GM18519 (cell line): ENCODE data around the gene MGAT4A.
"Not testable (repeated sequence)": the region's sequence is repeated elsewhere in the genome, so short reads cannot be mapped to it uniquely, and the experiment has no call there.

Experiments used
- ATAC-seq: cut with Tn5 transposase; IDR thresholded peaks from one replicate; pipeline ENCODE4 v1.9.1; 2021; ENCODE audit warnings: mild to moderate bottlenecking, moderate library complexity; ENCODE audit not compliant: unreplicated experiment, low FRiP score

MGAT4A gene

DNA sequence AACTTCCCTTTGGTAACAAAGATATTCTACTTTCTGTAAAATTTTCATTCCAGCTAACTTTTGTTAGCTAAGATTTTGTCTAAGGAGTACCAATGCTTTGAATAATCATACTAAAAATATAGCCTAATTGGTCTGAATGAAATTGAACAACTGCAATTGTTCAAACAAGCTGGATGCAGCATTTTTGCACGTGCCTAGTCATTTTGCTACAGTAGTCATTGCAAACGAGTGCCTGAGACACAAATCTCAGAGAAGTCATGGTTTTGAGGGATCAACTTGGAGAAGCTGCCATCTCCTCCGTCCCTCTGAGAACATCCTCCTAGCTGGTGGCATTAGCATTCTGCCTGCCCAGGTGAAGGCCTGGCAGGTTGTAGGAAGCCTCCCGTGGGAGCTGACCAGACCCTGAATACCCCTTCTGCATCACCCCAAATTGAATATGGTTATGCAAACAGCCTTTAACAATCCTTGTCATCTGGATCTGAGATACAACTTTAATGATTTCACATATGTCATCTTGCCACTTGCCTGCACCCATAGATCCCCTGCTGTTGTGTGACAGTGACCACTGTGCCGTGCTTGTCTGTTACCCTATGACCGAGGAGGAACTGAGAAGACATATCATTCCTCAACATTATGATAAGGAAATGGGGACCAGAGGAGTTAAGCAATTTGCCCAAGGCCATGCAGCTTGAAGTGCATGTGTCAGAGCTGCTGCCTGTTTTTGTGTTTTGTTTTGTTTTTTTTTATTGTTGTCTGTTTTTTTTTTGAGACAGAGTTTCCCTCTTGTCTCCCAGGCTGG is 29.1 kb upstream of the MGAT4A start:
- no peak for ATAC-seq

DNA sequence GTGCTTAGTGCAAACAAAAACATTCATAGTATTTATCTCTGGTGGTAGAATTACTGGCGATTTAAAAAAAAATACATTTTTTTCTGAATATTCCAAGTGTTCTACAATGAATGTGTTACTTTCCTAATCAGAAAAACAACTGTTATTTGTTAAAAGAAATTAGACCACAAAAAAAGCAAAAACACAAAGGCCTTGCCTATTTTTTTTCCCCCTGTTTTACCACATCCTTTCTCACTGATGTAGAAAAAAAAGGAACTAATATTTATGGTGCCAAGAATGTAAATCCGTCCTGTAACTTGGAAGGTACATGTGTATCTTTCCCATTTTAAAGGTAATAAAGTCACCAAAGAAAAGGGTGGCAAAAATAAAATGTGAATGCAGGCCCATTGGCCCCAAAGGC is 28.4 kb upstream of the MGAT4A start:
- ATAC-seq, result no peak

DNA sequence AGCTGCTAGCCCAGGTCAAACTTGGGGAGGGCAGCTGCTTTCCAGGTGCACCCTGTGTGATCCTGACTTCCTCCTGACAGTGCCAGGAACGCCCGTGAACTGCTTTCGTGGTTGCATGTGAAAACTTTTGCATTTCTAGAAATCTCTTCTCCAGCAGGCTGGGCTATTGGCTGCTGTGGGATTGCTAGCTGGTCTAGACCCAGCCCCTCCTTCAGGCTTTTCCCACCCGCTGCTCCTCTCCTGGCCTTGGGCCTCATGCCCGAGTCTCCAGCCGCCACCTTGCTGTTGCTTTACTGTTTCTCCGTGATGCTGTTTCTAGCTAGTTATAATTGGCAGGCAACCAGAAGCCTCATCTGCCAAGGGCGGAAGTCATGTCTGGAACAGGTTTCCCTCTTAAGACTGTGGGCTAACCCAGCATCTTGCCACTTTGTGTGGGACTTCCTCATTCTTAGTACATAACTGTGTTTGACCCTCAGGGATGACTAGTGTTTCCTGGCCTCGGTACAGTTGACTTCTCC is 27.0 kb upstream of the MGAT4A start:
- peak; percentile 81 for ATAC-seq

DNA sequence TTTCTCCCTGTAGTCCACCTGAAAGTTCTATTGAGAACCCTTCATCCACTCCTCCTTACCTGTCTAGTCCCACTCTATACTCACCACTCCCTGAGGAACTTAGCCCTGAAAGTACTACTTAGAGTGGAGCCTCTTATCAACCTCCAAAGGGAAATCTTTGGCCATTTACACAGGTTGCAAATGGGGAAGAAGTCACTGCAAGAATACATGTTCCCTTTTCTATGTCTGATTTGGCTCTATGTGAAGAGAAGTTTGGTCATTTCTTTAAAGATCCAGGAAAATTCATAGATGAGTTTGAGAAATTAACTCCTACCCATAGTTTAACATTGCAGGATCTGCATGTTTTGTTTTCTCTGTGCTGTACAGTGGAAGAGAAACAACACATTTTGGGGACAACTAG is 22.9 kb upstream of the MGAT4A start:
- ATAC-seq, result no peak

DNA sequence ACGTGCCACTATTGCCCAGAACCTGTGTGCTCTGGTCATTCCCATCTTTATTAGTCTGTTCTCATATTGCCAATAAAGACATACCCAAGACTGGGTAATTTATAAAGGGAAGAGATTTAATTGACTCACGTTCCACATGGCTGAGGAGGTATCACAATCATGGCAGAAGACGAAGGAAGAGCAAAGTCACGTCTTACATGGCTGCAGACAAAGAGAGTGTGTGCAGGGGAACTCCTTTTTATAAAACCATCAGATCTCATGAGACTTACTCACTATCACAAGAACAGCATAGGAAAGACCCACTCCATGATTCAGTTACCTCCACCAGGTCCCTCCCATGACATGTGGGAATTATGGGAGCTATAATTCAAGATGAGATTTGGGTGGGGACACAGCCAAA is 21.8 kb upstream of the MGAT4A start:
- not testable (repeated sequence) for ATAC-seq

DNA sequence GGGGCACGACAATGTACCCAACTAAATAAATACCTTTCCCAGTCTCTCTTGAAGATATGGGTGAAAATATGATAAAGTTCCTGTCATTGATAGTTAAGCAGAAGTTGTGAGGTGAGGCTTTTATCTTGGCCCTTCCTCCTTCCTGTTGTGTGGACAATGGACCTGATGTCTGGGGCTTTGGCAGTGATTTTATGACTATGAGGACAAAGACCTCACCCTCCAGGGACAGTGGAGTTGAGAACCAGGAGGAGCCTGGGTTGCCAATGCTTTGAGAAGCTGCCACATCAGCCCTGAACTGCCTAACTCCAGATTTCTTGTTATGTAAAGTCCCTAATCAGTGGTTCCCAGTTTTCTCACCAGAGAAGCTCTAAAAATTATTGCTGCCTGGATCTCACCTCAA is 20.8 kb upstream of the MGAT4A start:
- no peak for ATAC-seq

DNA sequence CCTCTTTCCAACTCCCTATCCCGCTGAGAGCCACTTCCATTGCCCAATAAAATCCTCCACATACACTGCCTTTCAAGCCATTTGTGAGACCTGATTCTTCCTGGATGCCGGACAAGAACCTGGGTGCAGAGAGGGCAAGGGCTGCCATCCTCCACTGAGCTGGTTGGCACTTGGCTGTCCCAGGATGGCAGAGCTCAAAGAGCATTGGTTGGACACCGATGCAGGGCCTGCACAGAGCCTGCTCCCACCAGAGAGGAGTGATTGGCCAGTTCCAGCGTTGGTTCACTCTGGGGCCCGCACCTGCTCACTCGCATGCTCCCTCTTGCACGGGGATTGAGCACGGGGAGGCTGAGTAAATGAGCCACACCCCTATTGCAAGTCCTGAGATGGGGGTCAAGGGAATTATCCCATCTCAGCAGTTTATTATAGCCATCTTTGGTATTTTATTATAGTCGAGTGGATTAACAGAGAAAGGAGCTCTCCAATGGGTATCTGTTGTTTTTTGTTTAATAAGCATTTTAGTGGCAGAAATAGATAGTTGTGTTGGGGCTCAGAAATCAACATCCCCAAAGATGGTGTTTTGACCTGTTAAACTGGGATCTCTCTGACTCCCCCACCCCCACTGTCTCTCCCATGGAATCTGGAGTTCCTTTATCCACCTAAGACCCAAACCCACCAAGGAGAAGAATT is 19.8 kb upstream of the MGAT4A start:
- no peak for ATAC-seq

DNA sequence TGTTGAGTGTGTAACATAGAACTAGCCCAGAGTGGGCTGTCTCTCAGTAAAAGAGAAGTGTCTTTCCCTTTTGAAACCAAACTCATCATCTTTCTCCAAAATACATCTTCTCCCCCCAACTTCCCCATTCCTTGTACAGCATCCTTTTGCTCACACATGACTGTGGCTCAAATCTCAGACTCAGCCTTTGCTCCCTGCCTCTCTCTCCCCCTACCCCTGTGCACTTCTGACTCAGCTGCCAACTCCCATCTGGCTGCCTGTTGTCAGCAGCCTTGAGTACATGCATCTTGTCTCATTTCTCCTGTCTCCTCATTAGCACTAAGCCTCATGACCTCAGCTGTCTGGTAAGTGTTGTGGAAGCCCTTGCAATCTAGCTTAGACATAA is 18.1 kb upstream of the MGAT4A start:
- no peak for ATAC-seq

DNA sequence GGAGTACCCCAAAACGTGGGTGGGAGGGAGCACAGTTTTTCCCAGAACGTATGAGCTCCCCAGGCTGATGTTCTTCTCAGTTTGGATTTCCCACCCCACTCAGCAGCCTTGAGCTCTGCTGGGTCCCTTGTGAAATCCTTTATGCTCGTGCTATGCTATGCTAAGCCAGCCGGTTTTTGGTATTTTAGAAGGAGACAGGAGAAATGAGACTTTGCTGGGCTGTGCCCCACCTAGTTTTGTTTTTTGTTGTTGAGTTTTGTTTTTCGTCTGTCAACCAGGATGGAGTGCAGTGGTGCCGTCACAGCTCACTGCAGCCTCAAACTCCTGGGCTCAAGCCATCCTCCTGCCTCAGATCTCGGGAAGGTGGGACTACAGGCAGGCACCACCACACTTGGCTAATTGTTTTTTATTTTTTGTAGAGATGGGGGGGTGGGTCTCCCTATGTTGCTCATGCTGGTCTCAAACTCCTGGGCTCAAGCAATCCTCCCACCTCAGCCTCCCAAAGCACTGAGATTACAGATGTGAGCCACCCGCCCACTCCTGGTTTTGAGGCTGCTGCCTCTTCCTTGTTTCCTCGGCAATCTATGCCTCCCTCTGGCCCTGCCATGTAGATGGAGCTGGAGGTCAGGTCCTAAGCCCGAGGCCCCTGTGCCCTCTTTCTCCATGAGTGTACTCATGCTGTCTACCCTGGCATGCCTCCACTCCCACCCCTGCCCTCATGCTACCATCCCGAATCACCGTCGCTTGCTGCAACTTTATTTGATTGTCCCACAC is 17.5 kb upstream of the MGAT4A start:
- no peak for ATAC-seq

DNA sequence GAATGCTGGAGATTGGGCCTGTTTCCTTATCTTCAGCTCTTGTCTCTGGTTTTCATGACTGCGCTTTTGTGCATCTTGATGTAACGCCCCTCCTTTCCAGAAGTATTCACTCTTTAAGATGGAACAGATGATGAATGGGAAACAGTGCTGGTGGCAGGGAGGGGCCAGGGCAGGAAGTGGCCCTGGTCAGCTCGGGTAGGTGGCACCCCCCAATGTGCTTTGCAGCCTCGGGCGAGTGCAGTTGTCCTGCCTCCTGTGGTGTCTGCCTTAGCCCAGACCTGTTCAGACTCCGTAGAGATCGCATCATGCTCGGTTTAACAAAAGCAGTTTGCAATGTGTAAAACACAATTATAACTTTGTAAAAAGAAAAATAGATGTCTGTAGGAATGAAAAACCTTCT is 17.0 kb upstream of the MGAT4A start:
- ATAC-seq, result no peak

DNA sequence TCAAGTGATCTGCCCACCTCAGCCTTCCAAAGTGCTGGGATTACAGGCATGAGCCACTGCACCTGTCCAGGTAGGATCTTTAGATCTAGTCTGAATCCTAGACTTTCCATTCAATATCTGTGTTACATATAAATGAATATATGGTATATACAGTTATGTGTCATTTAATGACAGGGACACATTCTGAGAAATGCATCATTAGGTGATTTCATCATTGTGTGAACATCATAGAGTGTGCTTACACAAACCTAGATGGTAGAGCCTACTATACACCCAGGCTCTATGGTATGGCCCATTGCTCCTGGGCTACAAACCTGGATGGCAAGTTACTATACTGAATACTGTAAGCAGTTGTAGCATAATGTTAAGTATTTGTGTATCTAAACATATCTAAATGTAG is 15.5 kb upstream of the MGAT4A start:
- ATAC-seq, result no peak

DNA sequence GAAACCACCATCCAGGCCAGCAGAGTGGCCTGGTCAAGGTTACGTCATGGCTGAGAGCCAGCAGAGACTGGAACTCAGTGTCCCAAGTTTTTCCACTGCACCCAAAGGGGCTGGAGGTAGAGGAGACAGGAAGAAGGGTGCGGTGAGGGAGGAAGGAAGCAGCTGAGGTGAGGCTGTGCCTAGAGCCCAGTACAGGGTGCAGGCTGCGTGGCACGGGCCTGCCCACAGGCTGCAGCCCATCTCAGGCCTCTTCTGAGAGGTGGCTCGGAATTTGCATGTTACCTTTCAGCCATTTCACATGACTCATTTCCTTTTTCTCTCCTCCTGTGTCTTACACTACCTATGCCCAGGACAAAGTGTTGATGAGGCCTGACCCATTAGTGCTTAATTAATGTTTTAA is 13.7 kb upstream of the MGAT4A start:
- no peak for ATAC-seq

DNA sequence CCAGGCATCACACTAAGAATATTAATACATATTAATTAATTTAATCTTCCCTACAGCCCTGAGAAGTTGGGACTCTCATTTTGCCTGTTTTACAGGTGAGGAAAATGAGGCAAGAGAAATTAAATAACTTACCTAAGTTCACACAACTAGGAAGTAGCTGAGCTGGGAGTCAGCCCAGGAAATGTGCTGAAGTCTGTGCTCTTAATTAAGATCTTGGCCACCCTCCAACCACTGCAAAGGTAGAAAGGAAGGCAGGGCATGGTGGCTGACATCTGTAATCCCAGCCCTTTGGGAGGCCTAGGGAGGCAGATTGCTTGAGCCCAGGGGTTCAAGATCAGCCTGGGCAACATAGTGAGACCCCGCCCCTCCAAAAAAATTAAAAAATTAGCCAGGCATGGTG is 12.9 kb upstream of the MGAT4A start:
- no peak for ATAC-seq

DNA sequence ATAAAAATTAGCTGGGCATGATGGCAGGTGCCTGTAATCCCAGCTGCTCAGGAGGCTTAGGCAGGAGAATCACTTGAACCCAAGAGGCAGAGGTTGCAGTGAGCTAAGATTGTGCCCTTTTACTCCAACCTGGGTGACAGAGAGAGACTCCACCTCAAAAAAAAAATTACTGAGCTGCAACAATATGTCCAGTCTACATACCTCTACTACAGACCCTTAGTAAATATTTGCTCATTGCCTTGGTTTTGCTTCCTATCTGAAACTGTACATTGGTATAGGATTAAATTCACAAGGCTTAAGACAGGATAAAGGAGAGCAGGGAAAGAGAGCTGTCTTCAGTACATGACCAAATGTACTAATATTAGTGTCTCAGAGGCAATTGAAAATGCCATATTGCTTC is 8.1 kb upstream of the MGAT4A start:
- no peak for ATAC-seq

DNA sequence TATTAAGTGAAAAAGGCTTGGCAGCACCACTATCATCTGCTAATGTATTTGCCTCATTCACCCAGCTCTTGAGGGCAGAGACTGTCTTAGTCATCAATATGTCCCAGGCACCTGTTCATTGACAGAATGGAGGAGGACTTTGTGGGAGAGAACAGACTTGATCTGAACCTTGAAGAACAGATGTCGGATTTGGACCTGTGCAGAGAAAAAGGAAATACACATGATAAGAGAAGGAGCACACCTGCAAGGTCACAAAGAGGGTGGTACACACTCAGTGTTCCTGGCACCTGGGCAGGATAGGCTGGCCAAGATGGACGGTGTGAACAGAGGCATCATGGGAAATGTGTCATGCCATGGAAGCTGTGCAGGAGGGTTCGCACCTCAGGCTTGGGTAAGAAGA is 7.4 kb upstream of the MGAT4A start:
- no peak for ATAC-seq

DNA sequence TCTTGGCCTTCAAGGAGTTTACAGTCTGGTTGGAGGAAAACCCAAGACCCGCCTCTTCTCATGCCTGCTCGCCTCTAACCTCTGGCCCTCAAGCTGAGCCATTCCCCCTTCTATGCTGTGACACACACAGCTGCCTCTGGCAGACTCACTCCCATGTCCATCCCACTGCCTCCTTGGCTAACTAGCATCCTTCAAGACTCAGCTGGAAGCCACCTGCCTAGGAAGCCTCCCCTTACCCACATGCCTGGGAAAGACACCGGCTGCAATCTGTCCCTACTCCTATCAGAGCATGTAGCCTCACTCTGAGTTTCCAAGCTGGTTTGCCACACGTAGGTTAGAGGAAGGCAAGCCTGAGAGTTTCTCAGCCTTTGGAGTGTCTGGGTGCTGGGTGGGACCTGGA is 6.9 kb upstream of the MGAT4A start:
- no peak for ATAC-seq

DNA sequence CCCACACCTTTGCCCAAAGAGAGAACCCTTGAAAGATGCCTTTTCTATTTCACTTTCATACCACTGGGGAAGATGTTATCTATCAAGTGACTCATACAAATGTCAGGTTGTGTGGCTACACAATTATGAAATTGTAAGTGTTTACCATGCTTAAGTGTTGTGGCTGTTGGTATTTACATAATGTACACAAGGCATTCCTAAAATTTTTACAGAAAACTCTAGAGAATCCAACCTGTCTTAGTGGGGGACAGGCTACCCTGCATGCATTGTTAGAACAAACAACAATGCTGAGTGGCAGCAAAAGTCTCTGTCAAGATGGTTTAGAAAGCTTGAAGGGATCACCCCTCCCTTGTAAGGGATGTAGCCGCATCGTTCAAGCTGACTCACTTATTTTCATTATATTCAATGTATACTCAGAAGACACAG is 5.5 kb upstream of the MGAT4A start:
- ATAC-seq, result no peak

DNA sequence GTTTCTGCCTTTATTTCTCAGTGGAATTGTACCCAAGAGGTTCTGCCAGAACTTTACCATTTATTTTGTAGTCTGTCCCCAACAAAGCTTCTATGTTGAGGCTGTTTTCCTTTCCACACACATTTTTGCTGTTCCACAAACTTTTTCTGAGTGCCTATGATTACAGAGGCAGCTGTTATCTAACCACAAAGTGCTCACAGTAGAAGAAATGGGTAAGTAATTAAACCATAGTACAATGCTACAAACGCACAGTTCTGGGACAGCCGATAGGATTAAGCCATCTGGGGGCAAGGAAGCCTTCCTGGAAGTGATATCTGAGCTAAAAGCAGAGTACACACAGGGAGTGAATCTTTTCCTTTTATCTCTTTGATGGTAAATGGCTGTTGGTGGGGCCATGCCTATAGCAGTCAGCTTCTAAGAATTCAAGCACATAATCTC is 3.9 kb upstream of the MGAT4A start:
- ATAC-seq, result no peak

DNA sequence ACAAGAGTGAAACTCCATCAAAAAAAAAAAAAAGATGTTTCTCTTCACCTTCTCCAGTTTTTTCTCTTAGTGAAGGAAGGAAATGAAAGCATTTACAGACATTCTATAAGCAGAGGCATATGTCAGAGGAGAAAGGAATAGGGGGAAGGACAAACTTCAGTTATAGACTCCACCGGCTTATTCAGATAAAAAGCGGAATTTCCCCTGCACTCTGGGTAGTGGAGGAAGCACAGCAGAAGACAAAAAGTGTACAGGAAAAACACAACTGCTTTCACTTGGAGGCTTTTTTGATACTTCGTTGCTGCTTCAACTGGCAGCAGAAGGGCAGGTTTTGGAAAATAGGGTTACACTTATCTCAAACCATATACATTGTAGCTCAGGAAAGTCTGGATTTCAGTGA is 3.2 kb upstream of the MGAT4A start:
- ATAC-seq, result no peak

DNA sequence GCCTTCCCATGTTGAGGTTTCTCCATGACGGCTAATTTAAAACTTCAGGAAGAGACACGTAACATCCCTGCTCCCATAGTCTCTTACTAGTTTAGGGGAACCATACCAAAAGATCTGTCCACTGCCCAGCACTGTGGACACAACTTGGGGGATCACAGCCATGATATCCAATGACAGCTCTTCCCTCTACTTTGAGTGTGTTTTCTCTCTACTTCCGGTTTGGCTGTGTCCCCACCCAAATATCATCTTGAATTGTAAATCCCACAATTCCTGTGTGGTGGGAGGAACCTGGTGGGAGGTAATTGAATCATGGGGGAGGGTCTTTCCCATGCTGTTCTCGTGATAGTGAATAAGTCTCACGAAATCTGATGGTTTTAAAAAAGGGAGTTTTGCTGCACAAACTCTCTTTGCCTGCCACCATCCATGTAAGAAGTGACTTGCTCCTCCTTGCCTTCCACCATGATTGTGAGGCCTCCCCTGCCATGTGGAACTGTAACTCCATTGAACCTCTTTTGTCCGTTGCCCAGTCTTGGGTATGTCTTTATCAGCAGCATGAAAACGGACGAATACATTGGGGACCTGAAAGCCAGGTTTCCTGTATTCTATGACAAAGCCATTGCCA is 1.6 kb upstream of the MGAT4A start:
- ATAC-seq, result no peak

DNA sequence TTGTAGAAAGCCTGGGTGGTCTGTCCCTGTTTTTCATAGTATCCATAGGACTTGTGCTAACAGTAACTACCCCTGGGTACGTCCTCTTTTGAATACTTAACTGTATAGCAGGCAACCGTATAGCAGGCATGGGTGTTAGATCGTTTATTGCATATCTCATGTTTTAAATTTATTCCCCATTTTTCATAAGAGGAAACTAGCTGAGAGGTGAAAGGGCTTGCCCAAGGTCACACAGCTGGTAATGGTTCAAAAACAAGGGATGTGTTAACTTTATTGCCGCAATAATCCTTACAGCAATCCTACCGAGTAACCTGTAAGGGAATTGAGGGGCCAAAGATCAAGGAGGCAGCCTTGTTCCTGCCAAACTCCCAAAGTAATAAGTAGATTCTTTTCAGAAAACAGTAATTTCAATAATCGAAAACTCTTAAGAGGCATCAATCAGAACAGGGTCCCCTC is 990 bp upstream of the MGAT4A start:
- ATAC-seq, result no peak
